Stomach smooth muscle (tissue), 2 donors: ENCODE results near the gene RNASE8.
"Not testable (repeated sequence)": the region's sequence is repeated elsewhere in the genome, so short reads cannot be mapped to it uniquely, and the experiment has no call there.

ENCODE experiments used
- H3K27ac ChIP-seq: one replicate; pipeline ENCODE4 v1.7.0; 2013; ENCODE audit warnings: mild to moderate bottlenecking, low read length, inconsistent platforms
- H3K27me3 ChIP-seq, 2 donors: one replicate each; pipeline ENCODE4 v1.7.0; 2013; ENCODE audit warnings: low read length in 2 of 2; ENCODE audit not compliant: insufficient read depth in 2 of 2, control insufficient read depth in 1 of 2
- H3K36me3 ChIP-seq, 2 donors: one replicate each; pipeline ENCODE4 v1.7.0; 2013; ENCODE audit warnings: low read length in 2 of 2; ENCODE audit not compliant: control insufficient read depth in 2 of 2, insufficient read depth in 2 of 2
- H3K4me1 ChIP-seq: one replicate; pipeline ENCODE4 v1.7.0; 2013; ENCODE audit warnings: low read length; ENCODE audit not compliant: control insufficient read depth, insufficient read depth
- H3K4me3 ChIP-seq, 2 donors: one replicate each; pipeline ENCODE4 v1.7.0; 2013; ENCODE audit warnings: low read length in 2 of 2
- H3K9ac ChIP-seq, 2 donors: one replicate each; pipeline ENCODE4 v1.7.0; 2013; ENCODE audit warnings: low read length in 2 of 2, mild to moderate bottlenecking in 1 of 2
- H3K9me3 ChIP-seq, 2 donors: one replicate each; pipeline ENCODE4 v1.7.0; 2013; ENCODE audit warnings: low read length in 2 of 2; ENCODE audit not compliant: control insufficient read depth in 2 of 2
- donor health status: healthy.
- donor health status: Pancreatic carcinoma.

RNASE8 gene

GRCh38 chr14:21057803-21058675 lies at the start of gene RNASE8:
Gene RNASE8 (plus strand): TSS chr14:21057822. CDS start chr14:21057893, 71 bp downstream.
- Histone ChIP-seq H3K4me1 (no peaks in the 10 kb centered on the region), H3K27me3 (no peaks in the 10 kb centered on the region), H3K36me3 (no peaks in the 10 kb centered on the region), H3K9me3 (no peaks in the 10 kb centered on the region), H3K27ac (no peak within 1 kb of the TSS), H3K4me3 (no peak within 1 kb of the TSS), H3K9ac (no peak within 1 kb of the TSS)

- not testable (repeated sequence) for H3K27ac ChIP-seq, H3K4me1 ChIP-seq
These were observed 47.9 kb upstream of the RNASE8 start for GRCh38 chr14:21009721-21010120.

GRCh38 chr14:21011136-21011535 lies 46.5 kb upstream of the RNASE8 start:
- no peak overlapping the region for H3K4me3 ChIP-seq
- H3K4me1 ChIP-seq: no peaks in the 10 kb centered on the region
- H3K9me3 ChIP-seq: no peaks in the 10 kb centered on the region
- no peaks in the 10 kb centered on the region for H3K36me3 ChIP-seq
- H3K27me3 ChIP-seq: no peaks in the 10 kb centered on the region
- no peak overlapping the region for H3K9ac ChIP-seq
- no peak overlapping the region for H3K27ac ChIP-seq

More at GRCh38 chr14:21009721-21010120, 47.9 kb upstream of the RNASE8 start:
- H3K4me3 ChIP-seq, H3K27me3 ChIP-seq, H3K9ac ChIP-seq, H3K9me3 ChIP-seq, H3K36me3 ChIP-seq: not testable (repeated sequence)

- H3K36me3 ChIP-seq: peaks cover 20 to 30% of the 10 kb centered on the region in 2 donors
- H3K27me3 ChIP-seq: no peaks in the 10 kb centered on the region
- H3K9me3 ChIP-seq: no peaks in the 10 kb centered on the region
- H3K9ac ChIP-seq: no peak overlapping the region
- no peak overlapping the region for H3K4me3 ChIP-seq
- H3K4me1 ChIP-seq: no peaks in the 10 kb centered on the region
- no peak overlapping the region for H3K27ac ChIP-seq
These were observed 42.8 kb upstream of the RNASE8 start for GRCh38 chr14:21014761-21015190.

- Histone ChIP-seq H3K9ac (no peak overlapping the region), H3K4me1 (no peaks in the 10 kb centered on the region), H3K9me3 (no peaks in the 10 kb centered on the region), H3K36me3 (peaks cover 21 to 32% of the 10 kb centered on the region in 2 donors), H3K4me3 (no peak overlapping the region), H3K27me3 (no peaks in the 10 kb centered on the region), H3K27ac (no peak overlapping the region)
These were observed 42.3 kb upstream of the RNASE8 start for GRCh38 chr14:21015312-21015711.

GRCh38 chr14:21016413-21017190 lies 41.0 kb upstream of the RNASE8 start:
- H3K9me3 ChIP-seq: no peaks in the 10 kb centered on the region
- no peak overlapping the region for H3K27ac ChIP-seq
- H3K9ac ChIP-seq: no peak overlapping the region
- no peaks in the 10 kb centered on the region for H3K27me3 ChIP-seq
- H3K36me3 ChIP-seq: peaks cover 32 to 45% of the 10 kb centered on the region in 2 donors
- H3K4me3 ChIP-seq: no peak overlapping the region
- no peaks in the 10 kb centered on the region for H3K4me1 ChIP-seq

- H3K27me3 ChIP-seq: no peaks in the 10 kb centered on the region
- no peak overlapping the region for H3K27ac ChIP-seq
- H3K9ac ChIP-seq: no peak overlapping the region
- H3K36me3 ChIP-seq: peaks cover 36 to 50% of the 10 kb centered on the region in 2 donors
- peaks cover 4% of the 10 kb centered on the region for H3K4me1 ChIP-seq
- H3K9me3 ChIP-seq: no peaks in the 10 kb centered on the region
- no peak overlapping the region for H3K4me3 ChIP-seq
These were observed 39.9 kb upstream of the RNASE8 start for GRCh38 chr14:21017528-21018245.

- H3K27ac ChIP-seq: no peak overlapping the region
- H3K27me3 ChIP-seq: no peaks in the 10 kb centered on the region
- no peaks in the 10 kb centered on the region for H3K9me3 ChIP-seq
- H3K4me3 ChIP-seq: no peak overlapping the region
- H3K36me3 ChIP-seq: peaks cover 36 to 50% of the 10 kb centered on the region in 2 donors
- no peak overlapping the region for H3K9ac ChIP-seq
- peaks cover 10% of the 10 kb centered on the region for H3K4me1 ChIP-seq
These were observed 39.3 kb upstream of the RNASE8 start for GRCh38 chr14:21018286-21018685.

GRCh38 chr14:21018781-21019180 lies 38.8 kb upstream of the RNASE8 start:
- H3K9ac ChIP-seq: no peak overlapping the region
- H3K27ac ChIP-seq: no peak overlapping the region
- H3K27me3 ChIP-seq: no peaks in the 10 kb centered on the region
- H3K9me3 ChIP-seq: no peaks in the 10 kb centered on the region
- H3K4me1 ChIP-seq: peaks cover 15% of the 10 kb centered on the region
- H3K36me3 ChIP-seq: peaks cover 36 to 50% of the 10 kb centered on the region in 2 donors
- H3K4me3 ChIP-seq: no peak overlapping the region

GRCh38 chr14:21019366-21019765 lies 38.3 kb upstream of the RNASE8 start:
- no peak overlapping the region for H3K27ac ChIP-seq
- H3K9ac ChIP-seq: no peak overlapping the region
- no peaks in the 10 kb centered on the region for H3K9me3 ChIP-seq
- H3K4me1 ChIP-seq: peaks cover 21% of the 10 kb centered on the region
- H3K36me3 ChIP-seq: peaks cover 36 to 50% of the 10 kb centered on the region in 2 donors
- H3K27me3 ChIP-seq: no peaks in the 10 kb centered on the region
- H3K4me3 ChIP-seq: no peak overlapping the region
